Measurements from ENCODE around the gene FIGNL1. TPM values are rescaled to one million over a fixed set of nuclear protein-coding genes. Genes with fewer than 3 reads are reported as not detected.
A peak's percentile ranks its signal among the peaks of the same experiment; 100 is the strongest.

FIGNL1 gene
- total RNA-seq, 1 experiment from 2014 or later = 6.4 TPM

GRCh38 chr7:50454968-50455367 is 4.8 kb upstream of the FIGNL1 start:
- Mint-ChIP-seq H3K36me3 (peaks cover 12% of the 10 kb centered on the region), H3K4me1 (peaks cover 7% of the 10 kb centered on the region), H3K27ac (no peak overlapping the region), H3K27me3 (ENCODE audit: low read depth) (peaks cover 17% of the 10 kb centered on the region), H3K9me3 (peaks cover 13% of the 10 kb centered on the region), H3K4me3 (no peak overlapping the region)
- ATAC-seq (no peak), DNase-seq (ENCODE audit: low spot score) (no peak)
- ChIA-PET POLR2A (no interaction called here), CTCF (no interaction called here)
- no peak for TF ChIP-seq ZNF219 (CRISPR knock-in tag; IDR thresholded peaks at IDR 0.05; ENCODE audit: borderline replicate concordance)
- no peak for TF ChIP-seq ZNF317 (CRISPR knock-in tag; IDR thresholded peaks at IDR 0.05; ENCODE audit: borderline replicate concordance, low read depth)
- TF ChIP-seq HMGXB4 (CRISPR knock-in tag; IDR thresholded peaks at IDR 0.05) = no peak
- no peak for TF ChIP-seq PRRX2 (CRISPR knock-in tag; IDR thresholded peaks at IDR 0.05)
- TF ChIP-seq TEAD1 (CRISPR knock-in tag; IDR thresholded peaks at IDR 0.05) = no peak
- TF ChIP-seq USF2 (CRISPR knock-in tag; IDR thresholded peaks at IDR 0.05) = no peak
- no peak for TF ChIP-seq USF1 (CRISPR knock-in tag; IDR thresholded peaks at IDR 0.05)
- TF ChIP-seq MYBL2 (CRISPR knock-in tag; IDR thresholded peaks at IDR 0.05) = no peak
- no peak for TF ChIP-seq ZNF396 (CRISPR knock-in tag; IDR thresholded peaks at IDR 0.05; ENCODE audit: borderline replicate concordance)
- TF ChIP-seq MAX (CRISPR knock-in tag; IDR thresholded peaks at IDR 0.05) = no peak
- no peak for TF ChIP-seq FOXP1 (CRISPR knock-in tag; IDR thresholded peaks at IDR 0.05; ENCODE audit: borderline replicate concordance)
- TF ChIP-seq NFYB (CRISPR knock-in tag; conservative IDR thresholded peaks at IDR 0.05; ENCODE audit: low read depth) = no peak
- no peak for TF ChIP-seq HMGA2 (CRISPR knock-in tag; IDR thresholded peaks at IDR 0.05)
- TF ChIP-seq TEAD4 (CRISPR knock-in tag; IDR thresholded peaks at IDR 0.05) = no peak
- TF ChIP-seq PREB (CRISPR knock-in tag; IDR thresholded peaks at IDR 0.05; ENCODE audit: borderline replicate concordance) = no peak
- no peak for TF ChIP-seq ZNF281 (CRISPR knock-in tag; IDR thresholded peaks at IDR 0.05)
- TF ChIP-seq GTF2I (CRISPR knock-in tag; conservative IDR thresholded peaks at IDR 0.05) = no peak

GRCh38 chr7:50450590-50451032 is 461 bp upstream of the FIGNL1 start:
- H3K4me3 Mint-ChIP-seq = peak overlapping the region; percentile 66
- H3K27ac Mint-ChIP-seq = no peak overlapping the region
- no peaks in the 10 kb centered on the region for H3K9me3 Mint-ChIP-seq
- POLR2A ChIA-PET = no interaction called here
- ATAC-seq (peak; percentile 25; the same call in 1 of the 2 replicates), DNase-seq (ENCODE audit: low spot score) (peak; percentile 25)
- peaks cover 12% of the 10 kb centered on the region for H3K27me3 Mint-ChIP-seq (ENCODE audit: low read depth)
- CTCF ChIA-PET = interaction anchor here (1.1 kb wide), 1 partner anchor 710 kb away, joined by 4 read pairs; no protein-coding TSS in a partner anchor
- peaks cover 12% of the 10 kb centered on the region for H3K4me1 Mint-ChIP-seq
- peaks cover 8% of the 10 kb centered on the region for H3K36me3 Mint-ChIP-seq
- TF ChIP-seq FOXK1 (CRISPR knock-in tag; IDR thresholded peaks at IDR 0.05) (no peak), HMGXB4 (CRISPR knock-in tag; IDR thresholded peaks at IDR 0.05) (0 out of 2 replicates have a peak, but pooled peaks have one; percentile 2), TP53 (CRISPR knock-in tag; IDR thresholded peaks at IDR 0.05) (0 out of 2 replicates have a peak, but pooled peaks have one; percentile 26), ATF6 (CRISPR knock-in tag; IDR thresholded peaks at IDR 0.05) (no peak), USF2 (CRISPR knock-in tag; IDR thresholded peaks at IDR 0.05) (no peak)

All from WTC11 (cell line).